ENCODE results near the gene DSTYK.
"Not testable (repeated sequence)": the region's sequence is repeated elsewhere in the genome, so short reads cannot be mapped to it uniquely, and the experiment has no call there.

Gene DSTYK

GRCh38 chr1:205186191-205186590 lies 25.3 kb downstream of the DSTYK start:
- H3K36me3 ChIP-seq (ENCODE audit: insufficient read depth, low read length) = no peaks in the 10 kb centered on the region
- H3K4me2 ChIP-seq (ENCODE audit: low read length) = no peak overlapping the region
- no peaks in the 10 kb centered on the region for H3K27me3 ChIP-seq (ENCODE audit: control insufficient read depth, insufficient read depth, low read length)
- H3K9ac ChIP-seq (ENCODE audit: low read depth, low read length) = no peak overlapping the region
- H3K4me1 ChIP-seq (ENCODE audit: control insufficient read depth, insufficient read depth, low read length) = peaks cover 5% of the 10 kb centered on the region
- no peaks in the 10 kb centered on the region for H3K9me3 ChIP-seq (replicated peaks; ENCODE audit: low read length)
- no peak overlapping the region for H3K4me3 ChIP-seq (ENCODE audit: low read length)

- H3K4me2 ChIP-seq (ENCODE audit: low read length) = no peak overlapping the region
- H3K9me3 ChIP-seq (replicated peaks; ENCODE audit: low read length) = no peaks in the 10 kb centered on the region
- no peaks in the 10 kb centered on the region for H3K36me3 ChIP-seq (ENCODE audit: insufficient read depth, low read length)
- H3K9ac ChIP-seq (ENCODE audit: low read depth, low read length) = no peak overlapping the region
- no peak overlapping the region for H3K4me3 ChIP-seq (ENCODE audit: low read length)
- peaks cover 9% of the 10 kb centered on the region for H3K4me1 ChIP-seq (ENCODE audit: control insufficient read depth, insufficient read depth, low read length)
- H3K27me3 ChIP-seq (ENCODE audit: control insufficient read depth, insufficient read depth, low read length) = no peaks in the 10 kb centered on the region
Observed at GRCh38 chr1:205183676-205184335, 27.7 kb downstream of the DSTYK start.

- H3K36me3 ChIP-seq (ENCODE audit: insufficient read depth, low read length) = no peaks in the 10 kb centered on the region
Observed at GRCh38 chr1:205182930-205183329, 28.6 kb downstream of the DSTYK start.

GRCh38 chr1:205180331-205180730 lies 31.2 kb downstream of the DSTYK start:
- not testable (repeated sequence) for H3K9me3 ChIP-seq (replicated peaks; ENCODE audit: low read length); H3K36me3 ChIP-seq (ENCODE audit: insufficient read depth, low read length); H3K9ac ChIP-seq (ENCODE audit: low read depth, low read length); H3K4me3 ChIP-seq (ENCODE audit: low read length); H3K27me3 ChIP-seq (ENCODE audit: control insufficient read depth, insufficient read depth, low read length); H3K4me2 ChIP-seq (ENCODE audit: low read length)
- peaks cover 23% of the 10 kb centered on the region for H3K4me1 ChIP-seq (ENCODE audit: control insufficient read depth, insufficient read depth, low read length)

More at GRCh38 chr1:205182930-205183329, 28.6 kb downstream of the DSTYK start:
- Histone ChIP-seq H3K4me2 (ENCODE audit: low read length) (no peak overlapping the region), H3K27me3 (ENCODE audit: control insufficient read depth, insufficient read depth, low read length) (no peaks in the 10 kb centered on the region), H3K9ac (ENCODE audit: low read depth, low read length) (no peak overlapping the region), H3K4me3 (ENCODE audit: low read length) (no peak overlapping the region), H3K9me3 (replicated peaks; ENCODE audit: low read length) (no peaks in the 10 kb centered on the region), H3K4me1 (ENCODE audit: control insufficient read depth, insufficient read depth, low read length) (peaks cover 9% of the 10 kb centered on the region)

DNA sequence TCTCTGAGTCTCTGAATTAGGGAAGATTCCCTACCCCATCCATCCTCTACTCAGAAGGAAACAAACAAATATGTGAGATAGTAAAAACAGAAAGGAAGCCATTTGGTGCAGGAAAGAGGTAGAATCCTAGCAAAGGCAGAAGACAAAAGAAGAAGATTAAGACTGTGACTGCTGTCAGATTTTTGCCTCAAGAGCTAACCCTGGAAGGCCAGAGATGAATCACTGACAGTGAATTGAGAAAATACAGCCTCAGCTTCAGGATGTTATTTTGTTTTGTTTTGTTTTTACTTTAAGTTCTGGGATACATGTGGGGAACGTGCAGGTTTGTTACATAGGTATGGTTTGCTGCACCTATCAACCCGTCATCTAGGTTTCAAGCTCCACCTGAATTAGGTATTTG lies 31.7 kb downstream of the DSTYK start:
- Histone ChIP-seq H3K4me3 (ENCODE audit: low read length) (no peak overlapping the region), H3K27me3 (ENCODE audit: control insufficient read depth, insufficient read depth, low read length) (no peaks in the 10 kb centered on the region), H3K9ac (ENCODE audit: low read depth, low read length) (peak overlapping the region; percentile 34), H3K36me3 (ENCODE audit: insufficient read depth, low read length) (no peaks in the 10 kb centered on the region), H3K4me1 (ENCODE audit: control insufficient read depth, insufficient read depth, low read length) (peaks cover 28% of the 10 kb centered on the region), H3K4me2 (ENCODE audit: low read length) (no peak overlapping the region), H3K9me3 (replicated peaks; ENCODE audit: low read length) (no peaks in the 10 kb centered on the region)

GRCh38 chr1:205172729-205173366 lies 38.7 kb downstream of the DSTYK start:
- Histone ChIP-seq H3K4me2 (ENCODE audit: low read length) (peak overlapping the region; percentile 46), H3K36me3 (ENCODE audit: insufficient read depth, low read length) (no peaks in the 10 kb centered on the region), H3K9me3 (replicated peaks; ENCODE audit: low read length) (no peaks in the 10 kb centered on the region), H3K9ac (ENCODE audit: low read depth, low read length) (peak overlapping the region; percentile 43), H3K27me3 (ENCODE audit: control insufficient read depth, insufficient read depth, low read length) (no peaks in the 10 kb centered on the region), H3K4me1 (ENCODE audit: control insufficient read depth, insufficient read depth, low read length) (peaks cover 39% of the 10 kb centered on the region), H3K4me3 (ENCODE audit: low read length) (no peak overlapping the region)

GRCh38 chr1:205171369-205171768 lies 40.1 kb downstream of the DSTYK start:
- Histone ChIP-seq H3K9me3 (replicated peaks; ENCODE audit: low read length) (no peaks in the 10 kb centered on the region), H3K36me3 (ENCODE audit: insufficient read depth, low read length) (peaks cover 6% of the 10 kb centered on the region), H3K9ac (ENCODE audit: low read depth, low read length) (no peak overlapping the region), H3K4me1 (ENCODE audit: control insufficient read depth, insufficient read depth, low read length) (peaks cover 33% of the 10 kb centered on the region), H3K4me3 (ENCODE audit: low read length) (no peak overlapping the region), H3K27me3 (ENCODE audit: control insufficient read depth, insufficient read depth, low read length) (no peaks in the 10 kb centered on the region), H3K4me2 (ENCODE audit: low read length) (no peak overlapping the region)

- Histone ChIP-seq H3K36me3 (ENCODE audit: insufficient read depth, low read length) (peaks cover 6% of the 10 kb centered on the region), H3K9ac (ENCODE audit: low read depth, low read length) (no peak overlapping the region), H3K4me1 (ENCODE audit: control insufficient read depth, insufficient read depth, low read length) (peaks cover 27% of the 10 kb centered on the region), H3K27me3 (ENCODE audit: control insufficient read depth, insufficient read depth, low read length) (no peaks in the 10 kb centered on the region), H3K4me3 (ENCODE audit: low read length) (no peak overlapping the region), H3K4me2 (ENCODE audit: low read length) (no peak overlapping the region), H3K9me3 (replicated peaks; ENCODE audit: low read length) (no peaks in the 10 kb centered on the region)
Observed at GRCh38 chr1:205170532-205171269, 40.8 kb downstream of the DSTYK start.

GRCh38 chr1:205169248-205169647 lies 42.3 kb downstream of the DSTYK start:
- H3K4me2 ChIP-seq (ENCODE audit: low read length) = no peak overlapping the region
- H3K4me1 ChIP-seq (ENCODE audit: control insufficient read depth, insufficient read depth, low read length) = peaks cover 19% of the 10 kb centered on the region
- H3K9me3 ChIP-seq (replicated peaks; ENCODE audit: low read length) = no peaks in the 10 kb centered on the region
- H3K9ac ChIP-seq (ENCODE audit: low read depth, low read length) = no peak overlapping the region
- peaks cover 6% of the 10 kb centered on the region for H3K36me3 ChIP-seq (ENCODE audit: insufficient read depth, low read length)
- no peaks in the 10 kb centered on the region for H3K27me3 ChIP-seq (ENCODE audit: control insufficient read depth, insufficient read depth, low read length)
- H3K4me3 ChIP-seq (ENCODE audit: low read length) = no peak overlapping the region

- Histone ChIP-seq H3K36me3 (ENCODE audit: insufficient read depth, low read length) (peaks cover 15% of the 10 kb centered on the region), H3K9ac (ENCODE audit: low read depth, low read length) (no peak overlapping the region), H3K4me3 (ENCODE audit: low read length) (no peak overlapping the region), H3K9me3 (replicated peaks; ENCODE audit: low read length) (no peaks in the 10 kb centered on the region), H3K4me1 (ENCODE audit: control insufficient read depth, insufficient read depth, low read length) (peaks cover 15% of the 10 kb centered on the region), H3K27me3 (ENCODE audit: control insufficient read depth, insufficient read depth, low read length) (no peaks in the 10 kb centered on the region), H3K4me2 (ENCODE audit: low read length) (no peak overlapping the region)
Observed at GRCh38 chr1:205168291-205168690, 43.2 kb downstream of the DSTYK start.

GRCh38 chr1:205162301-205162700 lies 49.2 kb downstream of the DSTYK start:
- Histone ChIP-seq H3K4me3 (ENCODE audit: low read length) (no peak overlapping the region), H3K9me3 (replicated peaks; ENCODE audit: low read length) (no peaks in the 10 kb centered on the region), H3K27me3 (ENCODE audit: control insufficient read depth, insufficient read depth, low read length) (no peaks in the 10 kb centered on the region), H3K9ac (ENCODE audit: low read depth, low read length) (no peak overlapping the region), H3K36me3 (ENCODE audit: insufficient read depth, low read length) (peaks cover 51% of the 10 kb centered on the region), H3K4me1 (ENCODE audit: control insufficient read depth, insufficient read depth, low read length) (no peaks in the 10 kb centered on the region), H3K4me2 (ENCODE audit: low read length) (no peak overlapping the region)

Measured in skeletal muscle satellite cell (primary cell).